ENCODE data around the gene NUTM2A.
"Not testable (repeated sequence)": the region's sequence is repeated elsewhere in the genome, so short reads cannot be mapped to it uniquely, and the experiment has no call there.

The NUTM2A gene

DNA sequence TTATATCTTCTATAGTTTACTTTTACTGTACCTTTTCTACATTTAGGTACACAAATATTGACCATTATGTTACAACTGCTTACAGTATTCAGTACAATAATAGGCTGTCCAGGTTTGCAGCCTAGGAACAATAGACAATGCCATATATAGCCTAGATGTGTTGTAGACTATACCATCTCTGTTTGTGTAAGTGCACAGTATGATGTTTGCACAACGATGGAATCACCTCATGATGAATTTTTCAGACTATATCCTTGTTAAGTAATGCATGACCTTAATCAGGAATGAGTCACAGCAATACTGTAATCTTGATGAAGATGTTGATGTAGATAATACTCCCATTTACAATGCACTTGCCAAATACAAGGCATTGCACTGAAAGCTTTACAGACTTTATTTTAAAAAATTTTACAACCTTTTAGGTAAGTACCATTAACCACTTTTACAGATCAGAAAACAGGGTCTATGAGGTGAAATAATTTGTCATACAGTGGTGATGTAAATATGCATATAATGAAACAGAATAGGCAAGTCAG is 23.6 kb downstream of the NUTM2A start:
- not testable (repeated sequence) for DNase-seq (ENCODE audit: low read depth, low spot score)

DNA sequence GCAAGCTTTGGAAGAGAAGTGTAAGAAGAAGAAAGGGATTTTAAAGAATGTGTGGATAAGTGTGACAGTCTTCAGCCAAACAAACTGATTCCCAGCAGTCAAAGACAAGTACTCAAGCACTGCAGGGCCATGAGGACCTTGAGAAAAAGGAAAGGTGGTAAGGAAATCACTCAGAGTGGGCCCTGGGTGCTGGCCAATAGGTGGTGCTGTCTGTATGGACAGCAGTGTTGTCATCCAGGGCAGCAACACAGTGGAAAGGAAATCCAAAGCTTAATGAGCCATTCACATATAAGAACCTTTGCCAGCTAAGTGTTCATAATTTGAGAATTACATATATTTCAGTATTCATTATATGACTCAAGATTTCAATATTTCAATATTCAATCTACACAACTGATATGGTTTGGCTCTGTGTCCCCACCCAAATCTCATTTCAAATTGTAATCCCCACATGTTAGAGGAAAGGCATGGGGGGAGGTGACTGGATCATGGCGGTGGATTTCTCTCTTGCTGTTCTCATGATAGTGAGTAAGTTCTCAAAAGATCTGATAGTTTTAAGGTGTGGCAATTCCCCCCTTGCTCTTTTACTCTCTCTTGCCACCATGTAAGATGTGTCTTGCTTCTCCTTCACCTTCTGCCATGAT is 55.6 kb downstream of the NUTM2A start:
- DNase-seq (ENCODE audit: low read depth, low spot score), result not testable (repeated sequence)
